ENCODE results near the gene PKD1L1.

- TF ChIP-seq ZNF274 (IDR thresholded peaks at IDR 0.05; ENCODE audit: low read depth, low read length) (no peak), YY1 (IDR thresholded peaks at IDR 0.05; ENCODE audit: insufficient read depth, insufficient read length) (no peak), SUZ12 (IDR thresholded peaks at IDR 0.05; ENCODE audit: extremely low read depth, insufficient read depth, insufficient read length) (no peak)
Measured at GRCh38 chr7:47949703-47950102, 1.4 kb upstream of the PKD1L1 start.

Measured in NT2/D1 (cell line).